H1 (cell line): Measurements from ENCODE around the gene IPO9. TPM values are rescaled to one million over a fixed set of nuclear protein-coding genes. Genes with fewer than 3 reads are reported as not detected.
A peak's percentile ranks its signal among the peaks of the same experiment; 100 is the strongest.

Experiments
- ASH2L ChIP-seq: fragments of 200-600, 300-600 bp; sonication (generic); IDR thresholded peaks from one replicate; pipeline ENCODE4 v1.7.1; 2017; ENCODE audit warnings: low read length
- CHD1 ChIP-seq: IDR thresholded peaks from 2 replicates; pipeline ENCODE4 v1.6.1; 2012; ENCODE audit warnings: low read depth, low read length, improper control_type of control experiment
- CHD2 ChIP-seq: IDR thresholded peaks from 2 replicates; pipeline ENCODE4 v1.6.1; 2012; ENCODE audit warnings: low read length, improper control_type of control experiment
- EGR1 ChIP-seq: IDR thresholded peaks from 2 replicates; pipeline ENCODE4 v1.6.1; 2011; ENCODE audit warnings: low read depth, low read length, borderline replicate concordance
- EP300 ChIP-seq, 2 experiments: IDR thresholded peaks; 1 replicate in 1 of 2; 2 replicates in 1 of 2; pipeline ENCODE4 v1.6.1; 2011 to 2012; ENCODE audit warnings: low read depth in 2 of 2, low read length in 2 of 2, mild to moderate bottlenecking in 2 of 2, borderline replicate concordance in 1 of 2, inconsistent platforms in 1 of 2, moderate library complexity in 1 of 2
- FOSL1 ChIP-seq: IDR thresholded peaks from 2 replicates; pipeline ENCODE4 v1.6.1; 2011; ENCODE audit warnings: mild to moderate bottlenecking, low read depth, low read length, moderate library complexity; ENCODE audit not compliant: insufficient read depth
- HDAC6 ChIP-seq: IDR thresholded peaks from one replicate; pipeline ENCODE4 v1.7.1; 2012; ENCODE audit warnings: low read depth, mild to moderate bottlenecking, inconsistent platforms, low read length, moderate library complexity
- KDM1A ChIP-seq: fragments of 200-600, 300-600 bp; sonication (generic); IDR thresholded peaks from 2 replicates; pipeline ENCODE4 v1.7.1; 2016; ENCODE audit warnings: mild to moderate bottlenecking, low read length, borderline replicate concordance
- KDM4A ChIP-seq: IDR thresholded peaks from one replicate; pipeline ENCODE4 v1.7.1; 2012; ENCODE audit warnings: low read depth, mild to moderate bottlenecking, moderate library complexity, low read length, inconsistent platforms; ENCODE audit not compliant: severe bottlenecking
- KDM5A ChIP-seq: fragments of 200-600 bp; IDR thresholded peaks from 2 replicates; pipeline ENCODE4 v1.7.1; 2012; ENCODE audit warnings: mild to moderate bottlenecking, low read length, inconsistent platforms, mixed read lengths
- MAFK ChIP-seq: IDR thresholded peaks from 2 replicates; pipeline ENCODE4 v1.6.1; 2012; ENCODE audit warnings: low read depth, mild to moderate bottlenecking, improper control_type of control experiment, low read length
- NRF1 ChIP-seq: IDR thresholded peaks from 2 replicates; pipeline ENCODE4 v1.6.1; 2011; ENCODE audit warnings: mild to moderate bottlenecking, low read depth, low read length, improper control_type of control experiment
- PHF8 ChIP-seq: fragments of 200-600 bp; sonication (generic); conservative IDR thresholded peaks from 2 replicates; pipeline ENCODE4 v1.7.1; 2012; ENCODE audit warnings: low read depth, mild to moderate bottlenecking, inconsistent platforms, low read length, moderate library complexity
- SAP30 ChIP-seq: fragments of 300-600 bp; sonication (generic); IDR thresholded peaks from 2 replicates; pipeline ENCODE4 v1.7.1; 2012; ENCODE audit warnings: low read length, moderate library complexity, mild to moderate bottlenecking, inconsistent platforms; ENCODE audit not compliant: insufficient read depth, insufficient replicate concordance
- SP1 ChIP-seq: IDR thresholded peaks from 2 replicates; pipeline ENCODE4 v1.6.1; 2011; ENCODE audit warnings: low read depth, low read length
- SP4 ChIP-seq: IDR thresholded peaks from 2 replicates; pipeline ENCODE4 v1.6.1; 2012; ENCODE audit warnings: low read length, inconsistent platforms
- SUZ12 ChIP-seq: fragments of 200-600 bp; sonication (generic); IDR thresholded peaks from 2 replicates; pipeline ENCODE4 v1.6.1; 2012; ENCODE audit warnings: mild to moderate bottlenecking, inconsistent platforms, low read length, moderate library complexity, mixed read lengths
- TAF7 ChIP-seq: optimal IDR thresholded peaks from 2 replicates; pipeline ENCODE3; 2011; ENCODE audit warnings: low read depth, mild to moderate bottlenecking, inconsistent platforms, low read length, moderate library complexity, borderline replicate concordance
- TCF12 ChIP-seq: IDR thresholded peaks from 2 replicates; pipeline ENCODE4 v1.6.1; 2011; ENCODE audit warnings: low read depth, mild to moderate bottlenecking, low read length
- YY1 ChIP-seq: IDR thresholded peaks from 2 replicates; pipeline ENCODE4 v1.6.1; 2011; ENCODE audit warnings: low read depth, mild to moderate bottlenecking, low read length
- polyA plus RNA-seq, 7 experiments: library from polyadenylated mRNA; depleted of rRNA in 3 of 7; stranded (reverse) in 5 of 7; unstranded in 2 of 7; fragments of >200 nt in 5 of 7; fragments of 200-250 nt in 2 of 7; gene quantifications; 1 replicate in 5 of 7; 2 replicates in 1 of 7; 4 replicates in 1 of 7; pipeline versions ENCODE4 v1.2.1 to v1.2.3, GENCODE V29; 2011 to 2013; ENCODE audit warnings: missing spikeins in 2 of 7, mixed read lengths in 2 of 7
- total RNA-seq: library from RNA; stranded (reverse); fragmentation: NEBNext Ultra II Directional; extraction: Animal tissue kit (Norgen Biotek cat#: 25700); gene quantifications from 2 replicates; pipeline ENCODE4 v1.2.1, GENCODE V29; 2021
- TF ChIP-seq, protein P1 (sequence below), 3 experiments: IDR thresholded peaks; 1 replicate in 2 of 3; 2 replicates in 1 of 3; pipeline versions ENCODE4 v1.5.1 to v1.6.1; 2011; ENCODE audit warnings: low read length in 3 of 3, mild to moderate bottlenecking in 3 of 3, inconsistent platforms in 2 of 3, low read depth in 1 of 3, moderate library complexity in 1 of 3; ENCODE audit not compliant: insufficient read depth in 1 of 3; ENCODE audit errors: control extremely low read depth in 1 of 3

Gene IPO9
- total and polyA plus RNA-seq, 2 of the 8 experiments (the other 6 are each of a cell fraction or from before 2014, with no cell fraction given): 61.0 to 122 TPM

DNA sequence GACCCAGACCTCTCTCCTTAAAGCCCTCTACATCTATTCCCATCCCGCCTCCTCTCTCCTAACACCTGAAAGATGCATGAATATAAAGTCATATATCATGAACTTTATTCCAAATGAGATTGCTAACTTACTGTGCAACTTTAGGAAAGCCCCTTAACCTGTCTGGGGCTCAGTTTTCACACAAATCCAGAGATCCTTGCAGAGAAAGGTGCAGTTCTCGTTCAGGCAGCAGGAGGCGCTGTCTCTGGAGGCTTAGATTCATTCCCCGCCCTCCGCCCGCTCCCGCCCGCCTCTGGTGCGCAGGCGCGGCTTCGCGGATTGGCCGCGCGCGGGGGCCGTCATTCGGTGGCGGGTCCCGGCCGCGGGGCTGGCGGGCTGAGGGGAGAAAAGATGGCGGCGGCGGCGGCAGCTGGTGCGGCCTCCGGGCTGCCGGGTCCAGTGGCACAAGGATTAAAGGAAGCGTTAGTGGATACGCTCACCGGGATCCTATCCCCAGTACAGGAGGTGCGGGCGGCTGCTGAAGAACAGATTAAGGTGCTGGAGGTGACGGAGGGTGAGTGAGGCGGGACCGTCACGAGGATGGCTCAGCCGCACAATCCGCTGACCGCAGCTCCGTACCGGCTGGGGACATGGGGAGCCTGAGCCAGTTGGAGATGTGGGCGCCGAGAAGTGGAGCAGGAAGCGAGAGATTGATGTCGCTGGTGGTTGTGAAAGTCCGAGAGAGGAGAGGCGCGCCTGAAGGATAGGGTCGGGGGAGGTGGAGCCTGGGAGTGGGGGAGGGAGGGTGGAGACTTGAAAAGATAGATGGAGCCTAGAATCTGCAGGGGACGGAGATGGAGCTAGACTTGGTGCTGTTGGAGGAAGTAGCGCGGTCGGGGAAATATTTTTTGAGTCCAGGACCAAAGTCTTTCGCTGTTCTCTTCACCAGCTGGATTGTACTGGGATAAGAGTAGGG lies at the start of gene IPO9 (continued):
- TF ChIP-seq NRF1 (peak; percentile 79), KDM4A (peak; percentile 66), CHD1 (peak; percentile 17; the same call in 1 of the 2 replicates), MAFK (no peak), FOSL1 (no peak), HDAC6 (no peak), SAP30 (peak; percentile 86), SUZ12 (no peak), CHD2 (no peak), EP300 (IDR thresholded peaks at IDR 0.05; ENCODE audit: borderline replicate concordance in 1 of 2, low read depth in 2 of 2, low read length in 2 of 2) (no peak), SP1 (0 out of 2 replicates have a peak, but pooled peaks have one; percentile 61), EGR1 (no peak), KDM5A (peak; percentile 45; the same call in 1 of the 2 replicates), ASH2L (peak; percentile 99), YY1 (peak; percentile 93), SP4 (peak; percentile 86), KDM1A (peak; percentile 86), TAF7 (peak; percentile 93), TCF12 (no peak), PHF8 (peak; percentile 99)
- TF ChIP-seq, protein P1, sequence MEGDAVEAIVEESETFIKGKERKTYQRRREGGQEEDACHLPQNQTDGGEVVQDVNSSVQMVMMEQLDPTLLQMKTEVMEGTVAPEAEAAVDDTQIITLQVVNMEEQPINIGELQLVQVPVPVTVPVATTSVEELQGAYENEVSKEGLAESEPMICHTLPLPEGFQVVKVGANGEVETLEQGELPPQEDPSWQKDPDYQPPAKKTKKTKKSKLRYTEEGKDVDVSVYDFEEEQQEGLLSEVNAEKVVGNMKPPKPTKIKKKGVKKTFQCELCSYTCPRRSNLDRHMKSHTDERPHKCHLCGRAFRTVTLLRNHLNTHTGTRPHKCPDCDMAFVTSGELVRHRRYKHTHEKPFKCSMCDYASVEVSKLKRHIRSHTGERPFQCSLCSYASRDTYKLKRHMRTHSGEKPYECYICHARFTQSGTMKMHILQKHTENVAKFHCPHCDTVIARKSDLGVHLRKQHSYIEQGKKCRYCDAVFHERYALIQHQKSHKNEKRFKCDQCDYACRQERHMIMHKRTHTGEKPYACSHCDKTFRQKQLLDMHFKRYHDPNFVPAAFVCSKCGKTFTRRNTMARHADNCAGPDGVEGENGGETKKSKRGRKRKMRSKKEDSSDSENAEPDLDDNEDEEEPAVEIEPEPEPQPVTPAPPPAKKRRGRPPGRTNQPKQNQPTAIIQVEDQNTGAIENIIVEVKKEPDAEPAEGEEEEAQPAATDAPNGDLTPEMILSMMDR (IDR thresholded peaks at IDR 0.05; ENCODE audit: control extremely low read depth in 1 of 3, insufficient read depth in 1 of 3, low read depth in 1 of 3, low read length in 3 of 3): peak; percentile 77 to 97 (median 80)
